H1 (cell line): Measurements from ENCODE around the gene PIANP. TPM values are rescaled to one million over a fixed set of nuclear protein-coding genes. Genes with fewer than 3 reads are reported as not detected.

Source experiments
- CTCF ChIA-PET: fragments of 300-600 bp; sonication (Branson Sonifier 250); formaldehyde crosslinking; loops from one replicate; lab custom pipeline; 2021; ENCODE audit not compliant: partially characterized antibody; lab: Charles Lee
- POLR2A ChIA-PET: fragments of 300-600 bp; sonication (Branson Sonifier 250); formaldehyde crosslinking; loops from one replicate; lab custom pipeline; 2021; ENCODE audit warnings: inconsistent platforms; ENCODE audit not compliant: partially characterized antibody; lab: Charles Lee
- DNase-seq, 2 experiments: peaks; one replicate each; pipeline versions ENCODE4 v3.0.0 to v3.0.0-alpha.2; 2010 to 2022; ENCODE audit warnings: low spot score in 2 of 2, low read depth in 1 of 2, mixed read lengths in 1 of 2
- FAIRE-seq: peaks from 2 replicates; lab custom pipeline; 2011; peaks lifted over from hg19 to GRCh38; lab: Jason Lieb, UNC
- H2AFZ ChIP-seq: 2 replicates; pipeline ENCODE4 v1.8.1; 2012; ENCODE audit warnings: low read length, inconsistent platforms
- H2AK5ac ChIP-seq: 2 replicates; pipeline ENCODE4 v1.6.1; 2013; ENCODE audit warnings: low read depth, low read length
- H2BK120ac ChIP-seq: replicated peaks from 2 replicates; pipeline ENCODE3; 2013; ENCODE audit warnings: low read depth, low read length, inconsistent platforms
- H2BK12ac ChIP-seq: 2 replicates; pipeline ENCODE4 v1.6.1; 2013; ENCODE audit warnings: low read depth, low read length
- H2BK15ac ChIP-seq: 2 replicates; pipeline ENCODE4 v1.6.1; 2013; ENCODE audit warnings: low read length
- H2BK20ac ChIP-seq: 2 replicates; pipeline ENCODE4 v1.6.1; 2013; ENCODE audit warnings: low read length
- H2BK5ac ChIP-seq: 2 replicates; pipeline ENCODE4 v1.6.1; 2013; ENCODE audit warnings: low read depth, low read length
- H3K14ac ChIP-seq: 2 replicates; pipeline ENCODE4 v1.6.1; 2013; ENCODE audit warnings: inconsistent platforms; ENCODE audit not compliant: insufficient read length
- H3K18ac ChIP-seq: 2 replicates; pipeline ENCODE4 v1.6.1; 2013; ENCODE audit warnings: low read length; ENCODE audit errors: extremely low read depth
- H3K23ac ChIP-seq: 2 replicates; pipeline ENCODE4 v1.6.1; 2013; ENCODE audit warnings: inconsistent platforms; ENCODE audit not compliant: insufficient read length
- H3K23me2 ChIP-seq: 2 replicates; pipeline ENCODE4 v1.6.1; 2013; ENCODE audit warnings: low read depth, low read length
- H3K27ac ChIP-seq: 2 replicates; pipeline ENCODE4 v1.6.1; 2011; ENCODE audit warnings: low read depth, low read length, inconsistent platforms
- H3K27me3 ChIP-seq, 4 experiments: replicated peaks in 1 of 4; 1 replicate in 1 of 4; 2 replicates in 3 of 4; pipeline versions ENCODE4 v1.6.1 to v1.8.1; 2011 to 2013; ENCODE audit warnings: low read length in 3 of 4, mild to moderate bottlenecking in 3 of 4, inconsistent platforms in 2 of 4, mixed read lengths in 2 of 4, moderate library complexity in 1 of 4; ENCODE audit not compliant: control insufficient read depth in 3 of 4, insufficient read depth in 3 of 4; ENCODE audit errors: extremely low read depth in 1 of 4
- H3K36me3 ChIP-seq, 4 experiments: 2 replicates each; pipeline versions ENCODE4 v1.6.1 to v1.8.1; 2011 to 2013; ENCODE audit warnings: mild to moderate bottlenecking in 4 of 4, low read length in 3 of 4, moderate library complexity in 2 of 4, control low read depth in 1 of 4, inconsistent platforms in 1 of 4; ENCODE audit not compliant: insufficient read depth in 4 of 4, control insufficient read depth in 2 of 4
- H3K4ac ChIP-seq: replicated peaks from 2 replicates; pipeline ENCODE3; 2013; ENCODE audit warnings: low read length, low read depth, mixed read lengths, inconsistent platforms; ENCODE audit not compliant: insufficient read length
- H3K4me1 ChIP-seq, 4 experiments: replicated peaks in 1 of 4; 1 replicate in 1 of 4; 2 replicates in 3 of 4; pipeline versions ENCODE4 v1.6.1 to v1.8.1; 2011 to 2013; ENCODE audit warnings: low read length in 3 of 4, inconsistent platforms in 2 of 4, mixed read lengths in 1 of 4; ENCODE audit not compliant: insufficient read depth in 4 of 4, control insufficient read depth in 3 of 4
- H3K4me2 ChIP-seq, 2 experiments: 2 replicates each; pipeline versions ENCODE4 v1.6.1 to v1.8.1; 2011 to 2013; ENCODE audit warnings: low read depth in 2 of 2, low read length in 2 of 2, control low read depth in 1 of 2, inconsistent platforms in 1 of 2, mild to moderate bottlenecking in 1 of 2; ENCODE audit not compliant: insufficient read depth in 1 of 2
- H3K4me3 ChIP-seq, 4 experiments: fragments of 200-600, 300-600 bp in 1 of 4; sonication (generic), shearing (Covaris generic), sonication (Bioruptor Twin) in 1 of 4; 2 replicates each; pipeline versions ENCODE4 v1.5.1 to v1.8.1; 2011 to 2016; ENCODE audit warnings: low read length in 4 of 4, low read depth in 3 of 4, control low read depth in 2 of 4, inconsistent platforms in 2 of 4, mild to moderate bottlenecking in 2 of 4, mixed read lengths in 1 of 4, moderate library complexity in 1 of 4; ENCODE audit not compliant: insufficient read depth in 2 of 4; ENCODE audit errors: extremely low read depth in 1 of 4
- H3K56ac ChIP-seq: replicated peaks from 2 replicates; pipeline ENCODE3; 2013; ENCODE audit warnings: low read depth, mild to moderate bottlenecking, mixed read lengths, low read length, inconsistent platforms; ENCODE audit not compliant: insufficient read length
- H3K79me1 ChIP-seq: 2 replicates; pipeline ENCODE4 v1.6.1; 2013; ENCODE audit warnings: low read depth, low read length, control low read depth
- H3K79me2 ChIP-seq, 2 experiments: 2 replicates each; pipeline versions ENCODE4 v1.6.1 to v1.8.1; 2012 to 2013; ENCODE audit warnings: low read length in 2 of 2, mild to moderate bottlenecking in 2 of 2, inconsistent platforms in 1 of 2; ENCODE audit not compliant: insufficient read depth in 2 of 2, control insufficient read depth in 1 of 2
- H3K9ac ChIP-seq, 4 experiments: replicated peaks in 1 of 4; 1 replicate in 1 of 4; 2 replicates in 3 of 4; pipeline versions ENCODE4 v1.6.1 to v1.8.1; 2011 to 2013; ENCODE audit warnings: low read depth in 3 of 4, low read length in 3 of 4, control low read depth in 2 of 4, mild to moderate bottlenecking in 2 of 4, moderate library complexity in 2 of 4, inconsistent platforms in 1 of 4; ENCODE audit errors: extremely low read depth in 1 of 4
- H3K9me3 ChIP-seq, 2 experiments: 2 replicates each; pipeline versions ENCODE4 v1.6.1 to v1.8.1; 2012 to 2013; ENCODE audit warnings: mild to moderate bottlenecking in 2 of 2, moderate library complexity in 2 of 2, control low read depth in 1 of 2, inconsistent platforms in 1 of 2, low read depth in 1 of 2, low read length in 1 of 2, mixed read lengths in 1 of 2; ENCODE audit not compliant: insufficient read depth in 2 of 2
- H4K20me1 ChIP-seq, 2 experiments: replicated peaks in 1 of 2; 2 replicates each; pipeline versions ENCODE3 to v1.8.1; 2011 to 2013; ENCODE audit warnings: inconsistent platforms in 2 of 2, low read length in 2 of 2, mild to moderate bottlenecking in 1 of 2; ENCODE audit not compliant: insufficient read depth in 2 of 2, control insufficient read depth in 1 of 2
- H4K5ac ChIP-seq: 2 replicates; pipeline ENCODE4 v1.6.1; 2013; ENCODE audit warnings: low read length, low read depth, mixed read lengths, inconsistent platforms; ENCODE audit not compliant: insufficient read length
- H4K8ac ChIP-seq: 2 replicates; pipeline ENCODE4 v1.8.0; 2013; ENCODE audit warnings: mild to moderate bottlenecking, moderate library complexity, low read length, inconsistent platforms; ENCODE audit not compliant: insufficient read depth; ENCODE audit errors: extremely low read depth
- H4K91ac ChIP-seq: replicated peaks from 2 replicates; pipeline ENCODE3; 2013; ENCODE audit warnings: low read length, mixed read lengths, inconsistent platforms; ENCODE audit not compliant: insufficient read length
- BCL11A ChIP-seq, 2 experiments: IDR thresholded peaks; one replicate each; pipeline ENCODE4 v1.6.1; 2011; ENCODE audit warnings: low read depth in 2 of 2, low read length in 2 of 2, mild to moderate bottlenecking in 2 of 2
- BRCA1 ChIP-seq: IDR thresholded peaks from 2 replicates; pipeline ENCODE4 v1.6.1; 2012; ENCODE audit warnings: low read depth, low read length, improper control_type of control experiment
- CBX8 ChIP-seq: fragments of 300-800, 300-1000 bp; sonication (generic); IDR thresholded peaks from 2 replicates; pipeline ENCODE4 v1.7.1; 2016; ENCODE audit warnings: low read depth, low read length, borderline replicate concordance
- CTBP2 ChIP-seq: IDR thresholded peaks from 2 replicates; pipeline ENCODE4 v1.7.0; 2011; ENCODE audit warnings: borderline replicate concordance, mild to moderate bottlenecking, moderate library complexity, mixed read lengths, low read length; ENCODE audit not compliant: insufficient read depth, insufficient read length
- JUN ChIP-seq: IDR thresholded peaks from 2 replicates; pipeline ENCODE4 v1.6.1; 2011; ENCODE audit warnings: low read depth, mild to moderate bottlenecking, improper control_type of control experiment, low read length
- KDM5A ChIP-seq: fragments of 200-600 bp; IDR thresholded peaks from 2 replicates; pipeline ENCODE4 v1.7.1; 2012; ENCODE audit warnings: mild to moderate bottlenecking, low read length, inconsistent platforms, mixed read lengths
- RNF2 ChIP-seq: fragments of 200-900, 300-1000 bp; sonication (generic); IDR thresholded peaks from 2 replicates; pipeline ENCODE4 v1.7.1; 2016; ENCODE audit warnings: borderline replicate concordance, low read depth, mild to moderate bottlenecking, antibody characterized with exemption, low read length; ENCODE audit not compliant: poor library complexity, severe bottlenecking; ENCODE audit errors: missing control alignments
- SIN3A ChIP-seq, 2 experiments: IDR thresholded peaks in 1 of 2; conservative IDR thresholded peaks in 1 of 2; 2 replicates each; pipeline ENCODE4 v1.6.1; 2011 to 2012; ENCODE audit warnings: low read length in 2 of 2, improper control_type of control experiment in 1 of 2, low read depth in 1 of 2, mild to moderate bottlenecking in 1 of 2
- SIX5 ChIP-seq: IDR thresholded peaks from 2 replicates; pipeline ENCODE4 v1.6.1; 2011; ENCODE audit warnings: mild to moderate bottlenecking, low read depth, low read length
- SP1 ChIP-seq: IDR thresholded peaks from 2 replicates; pipeline ENCODE4 v1.6.1; 2011; ENCODE audit warnings: low read depth, low read length
- SP4 ChIP-seq: IDR thresholded peaks from 2 replicates; pipeline ENCODE4 v1.6.1; 2012; ENCODE audit warnings: low read length, inconsistent platforms
- WGBS, 2 experiments: shearing (Covaris generic) in 1 of 2; methylation state at CpG; one replicate each; pipeline versions ENCODE4 v1.1.6 to v1.1.7; 2013 to 2015; ENCODE audit warnings: low lambda C conversion rate in 2 of 2, mixed read lengths in 2 of 2, inconsistent platforms in 1 of 2, low coverage in 1 of 2, missing lambda C conversion rate in 1 of 2; ENCODE audit not compliant: insufficient replicate concordance in 2 of 2, insufficient coverage in 1 of 2, insufficient read length in 1 of 2; ENCODE audit errors: extremely low coverage in 1 of 2, missing lambda C conversion rate in 1 of 2; 5-methylcytosine and 5-hydroxymethylcytosine counted together
- polyA plus RNA-seq, 7 experiments: library from polyadenylated mRNA; depleted of rRNA in 3 of 7; stranded (reverse) in 5 of 7; unstranded in 2 of 7; fragments of >200 nt in 5 of 7; fragments of 200-250 nt in 2 of 7; gene quantifications; 1 replicate in 5 of 7; 2 replicates in 1 of 7; 4 replicates in 1 of 7; pipeline versions ENCODE4 v1.2.1 to v1.2.3, GENCODE V29; 2011 to 2013; ENCODE audit warnings: missing spikeins in 2 of 7, mixed read lengths in 2 of 7
- total RNA-seq: library from RNA; stranded (reverse); fragmentation: NEBNext Ultra II Directional; extraction: Animal tissue kit (Norgen Biotek cat#: 25700); gene quantifications from 2 replicates; pipeline ENCODE4 v1.2.1, GENCODE V29; 2021
- TF ChIP-seq, protein P1 (sequence below): IDR thresholded peaks from 2 replicates; pipeline ENCODE4 v1.6.1; 2012; ENCODE audit warnings: inconsistent platforms

PIANP gene
- total and polyA plus RNA-seq, 2 of the 8 experiments (the other 6 are each of a cell fraction or from before 2014, with no cell fraction given): 6.3 to 9.8 TPM

DNA sequence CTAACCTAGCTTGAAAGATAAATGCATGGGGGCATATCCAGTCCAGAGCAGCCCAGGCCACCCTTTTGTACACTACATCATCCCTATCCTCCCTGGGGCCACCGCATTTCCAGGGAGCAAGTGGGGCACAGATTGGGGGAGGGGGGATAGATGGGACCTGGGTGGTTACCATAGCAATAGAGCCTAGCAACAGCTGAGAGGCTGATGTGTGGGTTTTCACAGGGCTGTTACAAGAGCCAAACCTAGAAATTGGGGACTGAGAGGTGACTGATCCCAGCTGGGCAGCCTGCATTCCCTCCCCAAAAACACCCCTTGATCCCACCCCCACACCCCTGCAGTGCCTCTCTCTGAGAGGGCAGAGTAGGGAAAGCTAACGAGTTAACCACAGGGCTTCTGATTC lies 7.7 kb downstream of the PIANP start:
- ChIA-PET CTCF (interaction anchor here (0.7 to 7.7 kb wide), 17 partner anchors 8 to 204 kb away, joined by 3 to 55 read pairs (median 3); no protein-coding TSS in a partner anchor), POLR2A (interaction anchor here (0.6 to 2.4 kb wide), 12 partner anchors 9 to 245 kb away, joined by 3 to 13 read pairs (median 4); partner anchors contain the start of gene ACRBP)
- TF ChIP-seq SIX5: no peak
- TF ChIP-seq CTBP2: no peak
- no peak for TF ChIP-seq BRCA1
- no peak for TF ChIP-seq BCL11A (IDR thresholded peaks at IDR 0.05; ENCODE audit: low read depth in 2 of 2, low read length in 2 of 2)
- no peak for TF ChIP-seq KDM5A
- TF ChIP-seq SIN3A (conservative IDR thresholded peaks at IDR 0.05 in 1 of 2, IDR thresholded peaks at IDR 0.05 in 1 of 2; ENCODE audit: low read depth in 1 of 2, low read length in 2 of 2): no peak
- TF ChIP-seq SP1: no peak
- TF ChIP-seq, protein P1, sequence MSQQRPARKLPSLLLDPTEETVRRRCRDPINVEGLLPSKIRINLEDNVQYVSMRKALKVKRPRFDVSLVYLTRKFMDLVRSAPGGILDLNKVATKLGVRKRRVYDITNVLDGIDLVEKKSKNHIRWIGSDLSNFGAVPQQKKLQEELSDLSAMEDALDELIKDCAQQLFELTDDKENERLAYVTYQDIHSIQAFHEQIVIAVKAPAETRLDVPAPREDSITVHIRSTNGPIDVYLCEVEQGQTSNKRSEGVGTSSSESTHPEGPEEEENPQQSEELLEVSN: no peak
- no peak for TF ChIP-seq JUN
- no peak for TF ChIP-seq SP4
- no peak for TF ChIP-seq RNF2
- no peak for TF ChIP-seq CBX8

More for the DNA sequence above, 7.7 kb downstream of the PIANP start:
- Histone ChIP-seq H3K27ac (no peak overlapping the region), H3K23me2 (peaks cover 13% of the 10 kb centered on the region), H4K91ac (no peak overlapping the region), H4K20me1 (no peaks in the 10 kb centered on the region), H4K5ac (no peak overlapping the region), H3K18ac (no peak overlapping the region), H2BK20ac (no peak overlapping the region), H3K27me3 (no peaks in the 10 kb centered on the region), H3K9ac (no peak overlapping the region), H3K79me2 (peaks cover 3 to 8% of the 10 kb centered on the region in 2 experiments), H3K56ac (no peak overlapping the region), H3K4me3 (no peak overlapping the region), H3K4ac (no peak overlapping the region), H2BK12ac (no peak overlapping the region), H2BK5ac (no peak overlapping the region), H3K14ac (no peak overlapping the region), H3K79me1 (peaks cover 8% of the 10 kb centered on the region), H3K4me2 (no peak overlapping the region), H3K23ac (no peak overlapping the region), H3K9me3 (no peaks in the 10 kb centered on the region), H3K36me3 (peaks cover 0 to 3% (median 1%) of the 10 kb centered on the region in 4 experiments; a peak in 1 of 8 replicates), H2BK15ac (no peak overlapping the region), H2AK5ac (no peak overlapping the region), H2AFZ (no peak overlapping the region), H4K8ac (no peak overlapping the region), H2BK120ac (no peak overlapping the region), H3K4me1 (peaks cover 0 to 4% (median 3%) of the 10 kb centered on the region in 4 experiments; a peak in 5 of 7 replicates)
- FAIRE-seq: no peak
- WGBS, 2 experiments: 64% methylated on average over 2 of the region's 2 CpGs; no CpG with 5 or more reads in 1 of the 2 experiments
- DNase-seq: no peak
